NCI-H774 (cell line): ENCODE measurements around the gene PRKD3.
"Not testable (repeated sequence)": the region's sequence is repeated elsewhere in the genome, so short reads cannot be mapped to it uniquely, and the experiment has no call there.

ENCODE experiments used
- DNase-seq: peaks from one replicate; lab custom pipeline; 2025; lab: John Stamatoyannopoulos, UW

The PRKD3 gene

DNA sequence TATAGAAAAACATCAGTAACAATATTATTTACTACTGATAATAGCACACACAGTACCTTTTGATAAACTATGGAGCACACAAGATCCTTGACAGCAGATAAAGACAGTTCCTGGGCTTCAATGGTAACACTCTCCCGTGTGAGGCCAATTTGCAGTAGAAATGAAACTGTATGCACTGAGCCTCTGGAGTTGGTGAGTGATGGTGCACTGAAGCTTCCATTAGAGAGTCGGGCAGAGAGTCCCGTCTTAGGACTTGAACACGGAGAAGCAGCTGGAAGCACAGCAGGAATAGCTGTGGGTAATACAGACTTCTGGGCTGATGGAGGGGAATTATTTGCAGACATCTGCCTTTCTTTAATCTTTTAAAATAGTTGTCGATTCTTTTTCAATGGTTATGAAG lies 8.5 kb downstream of the PRKD3 start:
- DNase-seq: no peak

DNA sequence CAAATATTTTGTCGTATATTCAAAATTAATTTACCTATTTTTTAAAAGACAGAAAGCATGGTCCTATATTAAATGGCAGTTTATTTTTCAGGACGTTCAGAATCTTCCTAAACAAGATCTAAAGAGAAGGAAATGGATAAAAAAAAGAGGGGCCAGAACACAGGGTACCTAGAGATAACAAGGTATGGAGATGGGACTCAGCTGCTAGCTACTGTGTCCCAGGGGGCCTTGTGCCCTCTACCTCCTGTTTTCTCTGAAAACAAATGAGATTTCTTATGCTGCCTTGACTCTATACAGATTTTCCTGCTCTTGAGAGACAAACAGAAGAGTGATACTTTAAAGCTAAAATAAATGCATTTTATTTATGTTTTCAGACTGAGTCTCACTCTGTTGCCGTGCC lies 9.3 kb downstream of the PRKD3 start:
- DNase-seq: no peak

DNA sequence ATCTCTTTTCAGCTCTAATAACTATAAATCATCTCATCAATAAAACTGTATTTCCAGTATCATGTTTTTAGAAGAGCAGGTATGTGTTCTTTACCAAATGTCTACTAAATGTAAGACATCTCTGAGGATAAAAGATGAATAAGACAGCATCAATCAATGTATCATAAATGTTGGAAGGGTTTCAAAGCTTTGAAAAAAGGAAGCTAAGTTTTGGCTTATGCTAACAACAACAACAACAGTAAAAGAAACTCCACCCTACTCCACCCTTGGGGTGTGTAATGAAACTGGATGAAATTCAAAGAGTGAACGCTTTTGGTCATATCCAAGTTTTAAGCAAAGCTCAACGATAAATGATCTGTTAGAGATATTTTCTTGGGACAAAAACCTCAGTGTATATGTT lies 17.1 kb downstream of the PRKD3 start:
- no peak for DNase-seq

DNA sequence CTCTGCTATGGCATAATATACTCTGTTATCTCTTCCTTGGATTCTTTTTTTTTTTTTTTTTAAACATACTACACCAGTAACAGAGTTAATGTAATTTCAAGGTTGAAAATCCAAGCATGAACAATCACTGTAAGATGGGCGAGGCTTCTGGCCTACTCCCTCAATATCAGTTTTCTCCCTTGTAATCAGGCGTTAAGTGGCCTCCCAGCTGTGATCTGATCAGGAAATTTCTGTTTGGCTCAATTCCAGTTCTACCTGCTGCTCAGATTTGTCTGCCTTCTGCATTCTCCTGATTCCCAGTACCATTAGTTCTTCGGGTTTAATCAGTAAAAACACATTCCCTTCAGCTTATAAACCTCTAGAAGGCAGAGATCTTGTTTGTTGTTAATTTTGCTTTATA lies 18.6 kb downstream of the PRKD3 start:
- no peak for DNase-seq

DNA sequence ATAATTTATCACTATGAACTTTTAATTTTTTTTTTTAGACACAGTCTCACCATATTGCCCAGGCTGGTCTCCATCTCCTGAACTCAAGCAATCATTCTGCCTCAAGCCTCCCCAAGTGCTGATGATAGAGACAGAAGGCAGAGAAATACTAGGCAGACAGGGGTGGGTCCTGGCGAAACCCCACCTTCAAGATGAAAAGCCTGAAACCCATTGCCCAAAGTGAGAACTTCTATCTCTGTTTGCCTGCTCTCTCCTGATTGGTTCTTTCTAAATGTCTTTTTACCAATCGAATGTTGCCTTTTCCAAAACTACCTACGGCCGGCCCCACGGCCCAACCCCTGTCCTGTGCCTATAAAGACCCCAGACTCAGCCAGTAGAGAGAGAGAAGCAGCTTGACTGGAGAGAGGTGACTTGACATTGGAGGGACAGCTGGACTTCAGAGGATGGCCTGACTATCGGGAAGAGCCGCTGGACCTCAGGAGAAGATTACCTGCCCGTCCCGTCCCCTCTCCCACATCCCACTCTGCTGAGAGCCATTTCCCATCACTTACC lies 21.9 kb downstream of the PRKD3 start:
- no peak for DNase-seq

DNA sequence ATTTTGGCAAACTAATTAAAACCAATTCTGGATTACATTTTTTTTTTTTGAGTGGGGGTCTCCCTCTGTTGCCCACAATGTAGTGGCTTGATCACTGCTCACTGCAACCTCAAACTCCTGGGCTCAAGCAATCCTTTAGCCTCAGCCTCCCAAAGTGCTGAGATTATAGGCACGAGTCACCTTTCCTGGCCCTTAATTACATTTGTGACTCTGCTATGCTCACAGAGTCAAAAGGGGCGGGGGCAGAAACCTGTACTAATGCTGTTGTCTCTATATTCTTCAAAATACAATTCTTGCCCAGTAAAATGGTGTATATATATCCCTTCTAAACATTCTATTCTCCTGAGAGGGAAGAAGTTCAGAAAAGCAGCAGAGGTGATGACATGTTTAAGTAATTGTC lies 23.2 kb downstream of the PRKD3 start:
- DNase-seq: no peak

DNA sequence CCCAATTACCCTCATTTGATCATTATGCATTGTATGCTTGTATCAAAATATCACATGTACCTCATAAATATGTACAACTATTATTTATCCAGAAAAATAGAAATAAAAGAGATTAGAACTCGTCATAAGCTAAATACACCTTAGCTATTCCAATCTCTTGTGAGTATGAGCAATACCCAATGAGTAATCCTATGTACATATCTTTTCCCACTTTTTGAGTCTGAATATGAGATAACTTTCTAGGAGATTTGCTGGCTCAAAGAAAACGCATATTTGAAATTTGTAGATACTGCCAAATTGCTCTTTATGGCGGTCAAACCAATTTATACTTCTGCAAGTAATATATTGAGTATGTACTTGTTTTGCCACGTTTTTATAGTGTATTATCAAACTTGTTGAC lies 24.1 kb downstream of the PRKD3 start:
- DNase-seq: no peak

DNA sequence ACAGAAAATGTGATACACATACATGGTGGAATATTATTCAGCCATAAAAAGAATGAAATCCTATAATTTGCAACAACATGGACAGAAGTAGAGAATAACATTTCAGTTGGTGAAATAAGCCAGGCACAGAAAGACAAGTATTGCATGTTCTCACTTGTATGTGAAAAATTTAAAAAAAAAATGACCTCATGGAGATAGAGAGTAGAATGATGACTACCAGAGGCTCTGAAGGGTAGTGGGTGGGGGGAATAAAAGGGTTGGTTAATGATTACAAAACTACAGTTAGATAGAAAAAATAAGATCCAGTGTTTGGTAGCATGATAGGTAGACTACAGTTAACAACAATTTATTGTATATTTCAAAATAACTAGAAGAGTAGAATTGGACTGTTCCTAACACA lies 24.5 kb downstream of the PRKD3 start:
- DNase-seq: no peak

DNA sequence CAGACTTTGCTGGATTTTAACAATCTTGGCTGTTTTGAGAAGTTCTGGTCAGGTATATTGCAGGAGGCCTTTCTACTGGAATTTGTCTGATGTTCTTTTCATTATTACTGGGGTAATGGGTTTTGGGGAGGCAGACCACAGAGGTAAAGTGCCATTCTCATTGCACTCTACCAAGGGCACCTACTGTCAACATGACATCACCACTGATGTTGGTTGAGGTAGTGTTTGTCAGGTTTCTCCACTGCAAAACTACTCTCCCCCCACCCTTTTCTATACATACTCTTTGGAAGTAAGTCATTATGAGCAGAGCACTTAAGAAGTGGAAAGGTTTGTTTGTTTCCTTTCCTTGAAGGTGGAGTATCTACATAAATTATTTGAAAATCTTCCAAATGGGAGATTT lies 27.0 kb downstream of the PRKD3 start:
- no peak for DNase-seq

DNA sequence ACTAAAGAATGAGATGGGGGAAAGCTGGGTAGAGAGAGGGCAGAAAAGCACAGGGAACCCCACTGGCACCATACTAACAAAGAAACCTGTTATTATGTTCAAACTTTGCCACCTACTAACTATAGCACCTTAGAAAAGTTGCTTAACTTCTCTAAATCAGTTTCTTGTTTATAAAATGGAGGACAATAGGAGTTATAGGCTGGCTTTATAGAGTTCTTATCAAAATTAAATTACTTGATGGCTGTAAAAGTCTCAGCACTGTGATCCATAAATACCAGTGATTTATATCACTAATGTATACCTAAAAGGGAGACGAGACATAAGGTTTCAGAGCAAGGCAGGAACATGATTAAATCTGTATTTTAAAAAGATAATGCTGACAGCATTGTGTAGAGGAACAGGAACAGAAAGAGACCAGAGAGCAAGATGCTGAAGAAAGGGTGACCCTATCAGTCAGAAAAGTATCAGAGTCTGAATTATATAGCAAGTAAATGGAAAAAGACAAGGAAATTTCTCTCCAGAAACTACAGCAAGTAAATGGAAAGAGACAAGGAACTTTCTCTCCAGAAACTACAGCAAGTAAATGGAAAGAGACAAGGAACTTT lies 29.1 kb downstream of the PRKD3 start:
- no peak for DNase-seq

DNA sequence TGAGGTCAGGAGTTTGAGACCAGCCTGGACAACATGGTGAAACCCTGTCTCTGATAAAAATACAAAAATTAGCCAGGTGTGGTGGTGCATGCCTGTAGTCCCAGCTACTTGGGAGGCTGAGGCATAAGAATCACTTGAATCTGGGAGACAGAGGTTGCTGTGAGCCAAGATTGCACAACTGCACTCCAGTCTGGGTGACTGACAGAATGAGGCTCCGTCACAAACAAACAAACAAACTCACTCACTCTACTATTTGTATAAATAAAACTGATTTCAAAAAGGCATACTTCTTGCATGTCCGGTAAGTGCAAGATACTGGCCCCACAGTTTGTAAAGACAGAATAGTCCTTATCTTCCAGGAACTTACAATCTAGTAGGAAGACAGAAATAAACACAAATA lies 29.8 kb downstream of the PRKD3 start:
- DNase-seq: not testable (repeated sequence)

DNA sequence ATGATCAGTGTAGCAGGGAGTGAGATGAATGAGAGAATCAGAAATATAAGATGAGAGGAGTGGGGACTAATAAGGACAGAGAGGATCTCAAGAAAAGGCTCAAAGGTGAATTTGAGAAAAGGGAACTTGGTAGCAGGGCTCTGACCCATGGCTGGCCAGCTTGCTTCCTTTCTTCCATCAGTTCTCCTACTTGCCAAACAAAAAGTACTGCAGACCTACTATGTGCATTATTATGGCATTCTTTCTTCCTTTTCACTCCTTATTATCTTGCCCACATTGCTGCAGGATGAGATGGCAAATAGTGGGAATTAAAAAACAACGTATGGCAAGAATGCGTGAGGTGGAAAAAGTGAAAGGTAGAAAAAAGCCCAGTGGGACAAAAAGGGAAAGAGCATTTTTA lies 33.0 kb downstream of the PRKD3 start:
- no peak for DNase-seq

DNA sequence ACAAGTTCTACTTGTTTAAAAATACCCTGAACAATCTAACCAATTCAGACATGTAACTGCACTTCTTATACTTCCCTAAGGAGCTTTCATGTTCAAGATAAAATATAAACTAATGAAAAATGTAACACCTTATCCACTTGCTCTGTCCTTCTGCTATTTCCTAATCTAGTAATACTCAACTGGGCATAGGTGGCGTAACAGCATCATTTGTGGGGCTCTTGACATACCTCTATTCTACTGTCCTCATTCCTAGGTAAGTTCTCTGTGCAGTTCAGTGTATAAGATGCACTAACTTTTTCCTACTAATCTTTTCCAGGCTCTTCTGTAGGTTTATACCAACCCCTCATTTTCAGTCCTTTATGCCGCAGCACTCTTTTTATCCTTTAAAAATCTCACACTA lies 36.7 kb downstream of the PRKD3 start:
- no peak for DNase-seq

DNA sequence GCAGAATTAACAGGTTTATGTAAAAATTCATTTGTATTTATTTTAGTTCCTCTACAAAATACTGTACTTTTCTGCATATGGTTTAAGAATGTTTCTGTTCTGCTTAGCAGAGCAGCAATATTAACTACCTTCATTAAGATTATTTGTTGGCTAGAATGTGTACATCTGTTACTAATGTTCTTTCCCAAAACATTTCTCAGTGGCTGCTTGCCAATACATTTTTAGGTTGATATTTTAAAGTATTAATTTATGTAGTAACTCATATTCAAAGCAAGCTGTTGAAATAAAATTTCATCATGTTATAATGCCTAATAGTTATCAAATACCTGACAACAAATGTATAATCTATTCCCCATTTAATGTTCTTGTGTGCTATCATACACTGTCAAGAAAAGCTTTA lies 40.3 kb downstream of the PRKD3 start:
- DNase-seq: no peak

DNA sequence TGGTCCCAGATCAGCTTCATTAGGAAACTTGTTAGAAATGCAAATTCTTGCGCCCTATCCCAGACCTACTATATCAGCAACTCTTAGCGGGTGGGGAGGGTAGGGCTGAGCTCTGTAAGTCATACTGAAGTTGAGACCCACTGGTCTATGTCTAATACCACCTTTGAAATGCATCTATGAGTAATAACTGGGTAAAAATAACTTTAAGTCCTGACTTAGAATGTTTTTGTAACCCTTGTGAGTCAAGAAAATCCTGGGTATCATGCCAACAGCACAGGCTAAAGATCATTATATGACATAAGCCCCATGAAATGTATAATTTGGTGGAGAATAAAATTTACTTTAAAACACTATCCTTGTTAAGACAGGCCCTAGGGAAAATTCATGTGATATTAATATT lies 41.4 kb downstream of the PRKD3 start:
- DNase-seq: no peak

DNA sequence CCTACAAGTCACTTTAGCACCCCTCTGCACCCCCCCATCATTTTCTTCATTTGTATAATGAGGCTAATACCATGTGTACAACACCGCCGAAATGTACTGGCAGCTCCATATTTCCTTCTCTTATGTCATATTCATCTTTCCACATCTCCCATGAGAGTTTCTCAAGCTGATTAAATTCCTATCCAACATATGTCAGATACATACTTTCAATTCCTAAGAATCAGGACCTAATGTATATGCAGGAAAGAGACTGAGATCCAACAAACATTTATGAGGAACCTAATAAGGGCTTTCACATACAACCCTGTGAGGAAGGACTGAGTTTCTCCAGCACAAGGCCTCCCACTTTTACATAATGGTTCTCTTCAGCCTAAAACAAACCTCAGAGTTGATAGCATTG lies 41.9 kb downstream of the PRKD3 start:
- no peak for DNase-seq

DNA sequence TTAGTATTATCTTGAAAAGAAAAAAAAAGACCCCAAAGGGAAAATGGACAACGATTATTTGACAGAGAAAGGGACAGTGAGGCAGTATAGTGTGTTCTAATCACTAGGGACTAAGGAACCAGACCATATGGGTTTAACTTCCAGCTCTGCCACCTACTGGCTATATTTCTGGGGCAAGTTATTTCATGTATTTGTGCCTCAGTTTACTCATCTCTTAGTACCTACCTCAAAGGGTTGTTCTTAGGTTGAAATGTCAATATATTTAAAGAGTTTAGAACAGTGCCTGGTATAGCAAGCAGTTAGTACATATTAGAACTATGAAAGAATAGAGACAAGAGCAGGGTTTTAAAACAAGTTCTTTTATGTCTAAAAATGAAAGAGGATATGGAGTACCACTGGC lies 42.7 kb downstream of the PRKD3 start:
- no peak for DNase-seq

DNA sequence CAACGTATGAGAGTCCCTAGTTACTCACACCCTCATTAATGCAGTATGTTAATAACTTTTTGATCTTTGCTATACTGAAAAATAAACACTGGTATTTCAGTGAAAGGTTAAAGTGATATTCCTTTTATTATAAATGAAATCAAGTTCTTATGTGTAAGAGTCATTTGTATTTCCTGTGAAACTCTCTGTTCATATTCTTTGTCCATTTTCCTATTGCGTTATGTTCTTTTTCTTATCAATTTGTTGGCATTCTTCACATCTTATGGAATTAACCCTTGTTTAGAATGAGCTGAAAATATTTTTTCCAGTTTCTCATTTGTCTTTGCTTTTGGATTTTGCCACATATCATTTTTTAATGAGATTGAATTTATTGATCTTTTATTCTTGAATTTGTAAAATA lies 48.3 kb downstream of the PRKD3 start:
- DNase-seq: no peak
